Measurements from ENCODE around the gene FYCO1. TPM values are rescaled to one million over a fixed set of nuclear protein-coding genes. Genes with fewer than 3 reads are reported as not detected.

The FYCO1 gene
- total and polyA plus RNA-seq, 7 donors, result 14.0 to 129 (median 68.3) TPM

DNA sequence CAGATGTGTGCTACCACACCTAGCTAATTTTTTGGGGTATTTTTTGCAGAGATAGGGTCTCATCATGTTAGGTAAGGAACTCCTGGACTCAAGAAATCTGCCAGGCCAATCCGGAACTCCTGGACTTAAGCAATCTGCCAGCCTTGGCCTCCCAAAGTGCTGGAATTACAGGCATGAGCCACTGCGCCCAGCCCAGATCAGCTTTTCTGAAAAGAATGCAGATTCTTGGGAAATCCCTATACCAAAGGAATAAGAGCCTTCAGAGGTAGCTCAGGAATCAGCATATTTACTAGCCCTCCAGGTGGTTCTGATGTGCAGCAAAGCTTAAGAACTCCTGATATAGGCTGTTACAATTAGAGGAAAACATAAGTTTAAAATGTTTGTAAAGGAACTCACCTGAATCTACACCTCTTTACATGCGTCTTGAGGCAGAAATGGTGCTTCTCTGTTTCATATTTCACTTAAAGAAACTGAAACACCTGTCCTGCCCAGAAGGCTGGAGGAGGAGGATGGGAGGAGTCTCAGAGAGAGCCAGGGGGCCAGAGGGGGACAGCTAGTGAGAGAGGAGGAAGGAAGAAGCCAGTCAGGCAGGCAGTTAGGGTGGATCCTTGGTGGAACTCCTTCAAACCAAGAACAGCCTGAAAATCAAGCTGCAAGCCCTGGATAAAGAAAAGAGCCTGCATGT lies 31.5 kb upstream of the FYCO1 start, which contains the start of gene XCR1:
XCR1 (minus strand) TSS at position 463 of the 685 bp plus-strand sequence. CDS start 5,536 bp downstream, outside the sequence.
- Histone ChIP-seq H3K9me3 (peaks cover 3% of the 10 kb centered on the region), H3K36me3 (ENCODE audit: insufficient read depth in 1 of 2, low read depth in 1 of 2) (no peaks in the 10 kb centered on the region), H3K4me1 (no peaks in the 10 kb centered on the region), H3K27me3 (ENCODE audit: insufficient read depth in 3 of 3, low read length in 2 of 3) (no peaks in the 10 kb centered on the region), H3K4me3 (no peak within 1 kb of the TSS), H3K27ac (no peak within 1 kb of the TSS)
- WGBS, 3 donors, result 88 to 93% (median 91%) methylated on average over 3 of the region's 3 CpGs
- intact Hi-C loops (cut with DNase I), result no loop called here
- ATAC-seq, result no peak
- TF ChIP-seq, protein P1, sequence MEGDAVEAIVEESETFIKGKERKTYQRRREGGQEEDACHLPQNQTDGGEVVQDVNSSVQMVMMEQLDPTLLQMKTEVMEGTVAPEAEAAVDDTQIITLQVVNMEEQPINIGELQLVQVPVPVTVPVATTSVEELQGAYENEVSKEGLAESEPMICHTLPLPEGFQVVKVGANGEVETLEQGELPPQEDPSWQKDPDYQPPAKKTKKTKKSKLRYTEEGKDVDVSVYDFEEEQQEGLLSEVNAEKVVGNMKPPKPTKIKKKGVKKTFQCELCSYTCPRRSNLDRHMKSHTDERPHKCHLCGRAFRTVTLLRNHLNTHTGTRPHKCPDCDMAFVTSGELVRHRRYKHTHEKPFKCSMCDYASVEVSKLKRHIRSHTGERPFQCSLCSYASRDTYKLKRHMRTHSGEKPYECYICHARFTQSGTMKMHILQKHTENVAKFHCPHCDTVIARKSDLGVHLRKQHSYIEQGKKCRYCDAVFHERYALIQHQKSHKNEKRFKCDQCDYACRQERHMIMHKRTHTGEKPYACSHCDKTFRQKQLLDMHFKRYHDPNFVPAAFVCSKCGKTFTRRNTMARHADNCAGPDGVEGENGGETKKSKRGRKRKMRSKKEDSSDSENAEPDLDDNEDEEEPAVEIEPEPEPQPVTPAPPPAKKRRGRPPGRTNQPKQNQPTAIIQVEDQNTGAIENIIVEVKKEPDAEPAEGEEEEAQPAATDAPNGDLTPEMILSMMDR (IDR thresholded peaks at IDR 0.05), result no peak
- DNase-seq, result no peak

GRCh38 chr3:46025139-46025538 lies 29.5 kb upstream of the FYCO1 start:
- TF ChIP-seq, protein P1 (IDR thresholded peaks at IDR 0.05), result no peak
- H3K27me3 ChIP-seq (ENCODE audit: insufficient read depth in 3 of 3, low read length in 2 of 3), result no peaks in the 10 kb centered on the region
- 48 to 56% (median 51%) methylated on average over 1 of the region's 1 CpG for WGBS, 3 donors
- DNase-seq, result no peak
- H3K27ac ChIP-seq, result no peak overlapping the region
- H3K4me3 ChIP-seq, result no peak overlapping the region
- no peaks in the 10 kb centered on the region for H3K36me3 ChIP-seq (ENCODE audit: insufficient read depth in 1 of 2, low read depth in 1 of 2)
- intact Hi-C loops (cut with DNase I), result no loop called here
- no peaks in the 10 kb centered on the region for H3K4me1 ChIP-seq
- peaks cover 3% of the 10 kb centered on the region for H3K9me3 ChIP-seq
- ATAC-seq, result no peak

DNA sequence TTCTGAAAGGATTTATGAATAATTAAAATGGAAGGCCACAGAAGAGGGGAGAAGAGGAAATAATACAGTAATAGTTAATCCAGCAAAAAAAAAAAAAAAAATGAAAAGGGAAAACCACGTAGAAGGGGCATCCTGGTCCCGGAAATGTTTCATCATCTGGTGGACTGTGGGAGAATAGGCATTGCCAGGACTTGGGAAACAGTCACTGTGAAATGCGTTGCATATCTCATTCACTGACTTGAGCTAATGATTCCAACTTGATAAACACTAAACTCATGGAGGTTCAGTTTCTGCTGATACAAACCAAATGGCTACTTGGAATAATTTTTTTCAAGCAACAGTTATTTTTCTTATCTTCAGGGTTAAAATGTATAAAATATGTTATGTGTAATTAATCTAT lies 28.5 kb upstream of the FYCO1 start:
- no peak overlapping the region for H3K27ac ChIP-seq
- TF ChIP-seq, protein P1 (IDR thresholded peaks at IDR 0.05), result no peak
- ATAC-seq (no peak), DNase-seq (no peak)
- H3K36me3 ChIP-seq (ENCODE audit: insufficient read depth in 1 of 2, low read depth in 1 of 2), result no peaks in the 10 kb centered on the region
- intact Hi-C loops (cut with DNase I), result no loop called here
- no peaks in the 10 kb centered on the region for H3K4me1 ChIP-seq
- no peak overlapping the region for H3K4me3 ChIP-seq
- 37 to 46% (median 45%) methylated on average over 3 of the region's 3 CpGs for WGBS, 3 donors
- peaks cover 2% of the 10 kb centered on the region for H3K9me3 ChIP-seq
- no peaks in the 10 kb centered on the region for H3K27me3 ChIP-seq (ENCODE audit: insufficient read depth in 3 of 3, low read length in 2 of 3)

DNA sequence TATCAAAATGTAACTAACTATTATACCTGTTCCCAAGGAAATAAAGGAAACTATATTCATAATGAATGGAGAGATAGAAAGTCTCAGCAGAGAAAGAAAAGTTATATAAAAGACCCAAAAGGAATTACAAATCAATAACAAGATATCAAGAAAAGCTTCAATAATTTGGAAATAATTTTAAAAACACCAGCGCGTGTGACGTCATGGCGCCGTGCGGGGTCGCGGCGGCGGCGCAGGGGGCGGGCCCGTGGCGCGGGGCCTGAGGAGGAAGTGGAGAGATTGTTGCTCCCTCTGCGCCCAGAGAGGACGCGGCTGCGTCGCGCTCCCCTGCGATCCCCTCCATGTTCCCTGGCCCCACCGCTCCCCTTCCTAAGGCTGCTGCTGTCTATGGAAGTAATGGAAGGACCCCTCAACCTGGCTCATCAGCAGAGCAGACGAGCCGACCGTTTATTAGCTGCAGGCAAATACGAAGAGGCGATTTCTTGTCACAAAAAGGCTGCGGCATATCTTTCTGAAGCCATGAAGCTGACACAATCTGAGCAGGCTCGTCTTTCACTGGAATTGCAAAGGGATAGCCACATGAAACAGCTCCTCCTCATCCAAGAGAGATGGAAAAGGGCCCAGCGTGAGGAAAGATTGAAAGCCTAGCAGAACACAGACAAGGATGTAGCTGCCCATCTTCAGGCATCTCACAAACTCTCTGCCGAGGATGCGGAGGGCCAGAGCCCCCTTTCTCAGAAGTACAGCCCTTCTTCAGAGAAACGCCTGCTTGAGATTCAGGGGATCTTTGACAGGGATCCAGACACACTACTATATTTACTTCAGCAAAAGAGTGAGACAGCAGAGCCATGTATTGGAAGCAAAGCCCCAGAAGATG lies 27.5 kb upstream of the FYCO1 start:
- no peaks in the 10 kb centered on the region for H3K4me1 ChIP-seq

More for the DNA sequence above, 27.5 kb upstream of the FYCO1 start:
- no peak for ATAC-seq
- intact Hi-C loops (cut with DNase I), result no loop called here
- H3K4me3 ChIP-seq, result no peak overlapping the region
- WGBS, 3 donors, result 90 to 93% (median 91%) methylated on average over 34 of the region's 34 CpGs
- no peak for DNase-seq
- TF ChIP-seq, protein P1 (IDR thresholded peaks at IDR 0.05), result no peak
- no peaks in the 10 kb centered on the region for H3K9me3 ChIP-seq
- H3K27me3 ChIP-seq (ENCODE audit: insufficient read depth in 3 of 3, low read length in 2 of 3), result no peaks in the 10 kb centered on the region
- H3K36me3 ChIP-seq (ENCODE audit: insufficient read depth in 1 of 2, low read depth in 1 of 2), result no peaks in the 10 kb centered on the region
- H3K27ac ChIP-seq, result no peak overlapping the region

All from psoas muscle (tissue), 8 donors.